Vagina (tissue), 2 donors: ENCODE results near the gene SHROOM2. TPM values are rescaled to one million over a fixed set of nuclear protein-coding genes. Genes with fewer than 3 reads are reported as not detected.
A peak's percentile ranks its signal among the peaks of the same experiment; 100 is the strongest.

Source experiments
- DNase-seq, 2 donors: peaks; one replicate each; pipeline ENCODE4 v3.0.0-alpha.2; 2017; ENCODE audit errors: extremely low spot score in 2 of 2
- H3K27ac ChIP-seq: fragments of 200-600 bp; sonication (generic); one replicate; pipeline ENCODE4 v1.5.1; 2019
- H3K27me3 ChIP-seq: fragments of 200-600 bp; sonication (generic); one replicate; pipeline ENCODE4 v1.5.1; 2019
- H3K36me3 ChIP-seq, 2 donors: fragments of 200-600 bp; sonication (generic); one replicate each; pipeline ENCODE4 v1.5.1; 2017 to 2019
- H3K4me1 ChIP-seq: fragments of 200-600 bp; sonication (generic); one replicate; pipeline ENCODE4 v1.5.1; 2019
- H3K4me3 ChIP-seq, 2 donors: fragments of 200-600 bp; sonication (generic); 1 replicate in 1 of 2; 2 replicates in 1 of 2; pipeline ENCODE4 v1.5.1; 2016 to 2019
- H3K9me3 ChIP-seq: fragments of 200-600 bp; sonication (generic); one replicate; pipeline ENCODE4 v1.5.1; 2019
- POLR2A ChIP-seq, 2 donors: fragments of 450-650 bp; IDR thresholded peaks; one replicate each; pipeline ENCODE4 v1.6.1; 2017; ENCODE audit warnings: antibody characterized with exemption in 2 of 2, mild to moderate bottlenecking in 2 of 2, moderate library complexity in 2 of 2
- POLR2AphosphoS5 ChIP-seq, 2 donors: sonication (generic); formaldehyde crosslinking; IDR thresholded peaks; one replicate each; pipeline ENCODE4 v1.9.0; 2017; ENCODE audit warnings: antibody characterized with exemption in 2 of 2, mild to moderate bottlenecking in 2 of 2, low read depth in 1 of 2; ENCODE audit not compliant: insufficient read depth in 1 of 2
- intact Hi-C: fragments of 100-400 bp; cut with DNase I; formaldehyde crosslinking; loops from one replicate; pipeline ENCODE4 v1.15.1; 2023
- total RNA-seq: library from RNA; depleted of rRNA; stranded (reverse); fragments of >200 nt; gene quantifications from one replicate; pipeline ENCODE4 v1.2.3, GENCODE V29; 2016
- TF ChIP-seq, protein P1 (sequence below), 3 experiments: fragments of 450-650 bp in 2 of 3; fragments of 200-600 bp in 1 of 3; sonication (generic) in 1 of 3; IDR thresholded peaks; one replicate each; pipeline ENCODE4 v1.5.1; 2017 to 2019; ENCODE audit warnings: antibody characterized with exemption in 3 of 3, mild to moderate bottlenecking in 2 of 3, moderate library complexity in 2 of 3

Gene SHROOM2
- total RNA-seq, 1 donor from 2014 or later = 8.8 TPM

DNA sequence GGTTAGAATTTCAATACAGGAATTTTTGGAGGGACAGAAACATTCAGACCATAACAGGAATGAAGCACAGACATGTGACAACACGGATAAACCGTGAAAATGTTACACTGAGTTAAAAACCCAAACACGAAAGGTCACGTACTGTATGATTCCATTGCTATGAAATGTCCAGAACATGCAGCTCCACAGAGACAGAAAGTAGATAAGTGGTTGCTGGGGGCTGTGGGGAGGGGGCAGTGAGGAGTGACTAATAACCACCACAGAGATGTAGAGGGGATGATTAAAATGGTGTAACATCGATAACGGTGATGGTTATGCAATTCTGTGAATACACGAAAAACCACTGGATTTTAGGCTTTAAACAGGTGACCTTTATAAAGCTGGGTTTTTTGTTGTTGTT is 28.9 kb upstream of the SHROOM2 start:
- H3K4me1 ChIP-seq = no peaks in the 10 kb centered on the region
- H3K27ac ChIP-seq = no peak overlapping the region
- no peaks in the 10 kb centered on the region for H3K27me3 ChIP-seq
- H3K9me3 ChIP-seq = no peaks in the 10 kb centered on the region
- no peak overlapping the region for H3K4me3 ChIP-seq
- DNase-seq = no peak
- TF ChIP-seq, protein P1, sequence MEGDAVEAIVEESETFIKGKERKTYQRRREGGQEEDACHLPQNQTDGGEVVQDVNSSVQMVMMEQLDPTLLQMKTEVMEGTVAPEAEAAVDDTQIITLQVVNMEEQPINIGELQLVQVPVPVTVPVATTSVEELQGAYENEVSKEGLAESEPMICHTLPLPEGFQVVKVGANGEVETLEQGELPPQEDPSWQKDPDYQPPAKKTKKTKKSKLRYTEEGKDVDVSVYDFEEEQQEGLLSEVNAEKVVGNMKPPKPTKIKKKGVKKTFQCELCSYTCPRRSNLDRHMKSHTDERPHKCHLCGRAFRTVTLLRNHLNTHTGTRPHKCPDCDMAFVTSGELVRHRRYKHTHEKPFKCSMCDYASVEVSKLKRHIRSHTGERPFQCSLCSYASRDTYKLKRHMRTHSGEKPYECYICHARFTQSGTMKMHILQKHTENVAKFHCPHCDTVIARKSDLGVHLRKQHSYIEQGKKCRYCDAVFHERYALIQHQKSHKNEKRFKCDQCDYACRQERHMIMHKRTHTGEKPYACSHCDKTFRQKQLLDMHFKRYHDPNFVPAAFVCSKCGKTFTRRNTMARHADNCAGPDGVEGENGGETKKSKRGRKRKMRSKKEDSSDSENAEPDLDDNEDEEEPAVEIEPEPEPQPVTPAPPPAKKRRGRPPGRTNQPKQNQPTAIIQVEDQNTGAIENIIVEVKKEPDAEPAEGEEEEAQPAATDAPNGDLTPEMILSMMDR (IDR thresholded peaks at IDR 0.05) = no peak
- intact Hi-C loops = no loop called here
- H3K36me3 ChIP-seq = no peaks in the 10 kb centered on the region

- TF ChIP-seq, protein P1 (IDR thresholded peaks at IDR 0.05) = no peak
- no peak for TF ChIP-seq POLR2AphosphoS5 (IDR thresholded peaks at IDR 0.05; ENCODE audit: insufficient read depth in 1 of 2, low read depth in 1 of 2)
- TF ChIP-seq POLR2A (IDR thresholded peaks at IDR 0.05) = no peak
- H3K36me3 ChIP-seq = no peaks in the 10 kb centered on the region
- no peaks in the 10 kb centered on the region for H3K9me3 ChIP-seq
- no peaks in the 10 kb centered on the region for H3K27me3 ChIP-seq
- no peaks in the 10 kb centered on the region for H3K4me1 ChIP-seq
- no peak overlapping the region for H3K27ac ChIP-seq
- H3K4me3 ChIP-seq = no peak overlapping the region
- no peak for DNase-seq
- intact Hi-C loops = no loop called here
These were observed 28.1 kb upstream of the SHROOM2 start for GRCh38 chrX:9758021-9758638.

DNA sequence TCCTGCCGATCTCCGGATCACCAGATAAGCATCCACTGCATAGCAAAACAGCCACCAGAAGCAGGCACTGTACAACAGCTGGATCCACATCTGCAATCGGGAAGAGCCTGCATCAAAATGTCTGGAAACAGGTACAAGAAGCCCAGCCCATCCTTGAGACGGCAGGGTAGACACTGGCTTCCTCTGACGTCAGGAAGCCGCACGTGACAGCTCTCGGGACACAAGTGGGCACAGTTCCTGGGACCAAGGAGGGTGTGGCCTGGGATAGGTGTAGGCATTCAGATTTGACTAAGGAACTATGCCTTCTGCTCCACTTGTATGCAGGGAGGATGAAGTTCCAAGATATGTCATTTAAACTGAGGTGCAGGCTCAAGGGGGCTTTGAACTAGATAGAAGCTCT is 26.9 kb upstream of the SHROOM2 start:
- intact Hi-C loops = no loop called here
- no peak for DNase-seq
- no peak for TF ChIP-seq POLR2AphosphoS5 (IDR thresholded peaks at IDR 0.05; ENCODE audit: insufficient read depth in 1 of 2, low read depth in 1 of 2)
- TF ChIP-seq POLR2A (IDR thresholded peaks at IDR 0.05) = no peak
- TF ChIP-seq, protein P1 (IDR thresholded peaks at IDR 0.05) = no peak
- Histone ChIP-seq H3K9me3 (no peaks in the 10 kb centered on the region), H3K27ac (no peak overlapping the region), H3K4me1 (no peaks in the 10 kb centered on the region), H3K27me3 (no peaks in the 10 kb centered on the region), H3K4me3 (no peak overlapping the region), H3K36me3 (no peaks in the 10 kb centered on the region)

GRCh38 chrX:9765072-9765736 is 21.0 kb upstream of the SHROOM2 start:
- DNase-seq = no peak
- intact Hi-C loops = no loop called here
- Histone ChIP-seq H3K27me3 (no peaks in the 10 kb centered on the region), H3K4me3 (peak overlapping the region in 1 of 2 donors; percentile 5), H3K27ac (no peak overlapping the region), H3K36me3 (no peaks in the 10 kb centered on the region), H3K9me3 (no peaks in the 10 kb centered on the region), H3K4me1 (no peaks in the 10 kb centered on the region)
- TF ChIP-seq, protein P1 (IDR thresholded peaks at IDR 0.05) = no peak
- TF ChIP-seq POLR2AphosphoS5 (IDR thresholded peaks at IDR 0.05; ENCODE audit: insufficient read depth in 1 of 2, low read depth in 1 of 2) = no peak
- TF ChIP-seq POLR2A (IDR thresholded peaks at IDR 0.05) = no peak

DNA sequence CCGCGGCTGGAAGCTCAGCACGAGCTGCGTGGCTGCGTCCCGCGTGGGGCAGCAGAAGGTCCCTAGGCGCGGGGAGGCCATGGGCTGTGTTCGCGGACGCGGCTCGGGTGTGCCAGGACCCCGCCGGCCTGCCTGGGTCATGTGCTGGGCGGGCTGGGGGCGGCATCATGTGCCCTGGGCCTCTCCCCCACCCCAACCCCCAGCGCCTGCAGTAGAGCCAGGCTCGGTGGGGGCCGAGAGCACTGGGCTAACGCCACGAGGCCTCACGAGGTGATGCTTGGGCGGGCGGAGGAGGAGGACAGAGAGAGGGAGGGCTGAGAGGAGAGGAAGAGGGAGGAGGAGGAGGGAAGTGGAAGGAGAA is 20.5 kb upstream of the SHROOM2 start, which contains the start of gene GPR143:
Gene GPR143, minus strand, starts transcription at position 111 of the 361 bp plus-strand sequence. Its CDS starts 30 bp downstream, at position 81.
- no peaks in the 10 kb centered on the region for H3K9me3 ChIP-seq
- H3K36me3 ChIP-seq = no peaks in the 10 kb centered on the region
- H3K27me3 ChIP-seq = no peaks in the 10 kb centered on the region
- DNase-seq = no peak
- H3K4me1 ChIP-seq = no peaks in the 10 kb centered on the region
- TF ChIP-seq POLR2AphosphoS5 (IDR thresholded peaks at IDR 0.05; ENCODE audit: insufficient read depth in 1 of 2, low read depth in 1 of 2) = no peak
- no peak for TF ChIP-seq POLR2A (IDR thresholded peaks at IDR 0.05)
- TF ChIP-seq, protein P1 (IDR thresholded peaks at IDR 0.05) = no peak
- H3K27ac ChIP-seq = no peak within 1 kb of the TSS
- intact Hi-C loops = no loop called here
- H3K4me3 ChIP-seq = peak within 1 kb of the TSS in 1 of 2 donors; percentile 5
